MV-4-11 (cell line): ENCODE results near the gene TBC1D32.
A peak's percentile ranks its signal among the peaks of the same experiment; 100 is the strongest.
"Not testable (repeated sequence)": the region's sequence is repeated elsewhere in the genome, so short reads cannot be mapped to it uniquely, and the experiment has no call there.

Experiments used
- DNase-seq: peaks from one replicate; lab custom pipeline; 2025; lab: John Stamatoyannopoulos, UW

TBC1D32 gene

GRCh38 chr6:121213341-121213740 lies 120.9 kb downstream of the TBC1D32 start:
- DNase-seq: not testable (repeated sequence)

- no peak for DNase-seq
Observed at GRCh38 chr6:121210943-121211342, 123.3 kb downstream of the TBC1D32 start.

GRCh38 chr6:121205569-121205968 lies 128.7 kb downstream of the TBC1D32 start:
- DNase-seq: no peak

GRCh38 chr6:121201105-121201504 lies 133.2 kb downstream of the TBC1D32 start:
- peak; percentile 3 for DNase-seq

- DNase-seq: not testable (repeated sequence)
Observed at GRCh38 chr6:121196042-121196441, 138.2 kb downstream of the TBC1D32 start.

- no peak for DNase-seq
Observed at GRCh38 chr6:121190122-121190521, 144.2 kb downstream of the TBC1D32 start.

- no peak for DNase-seq
Observed at GRCh38 chr6:121188356-121188755, 145.9 kb downstream of the TBC1D32 start.

GRCh38 chr6:121187833-121188200 lies 146.5 kb downstream of the TBC1D32 start:
- DNase-seq: no peak

- DNase-seq: no peak
Observed at GRCh38 chr6:121187200-121187832, 147.0 kb downstream of the TBC1D32 start.

- no peak for DNase-seq
Observed at GRCh38 chr6:121183742-121184141, 150.5 kb downstream of the TBC1D32 start.

- DNase-seq: no peak
Observed at GRCh38 chr6:121175827-121176226, 158.5 kb downstream of the TBC1D32 start.

- DNase-seq: not testable (repeated sequence)
Observed at GRCh38 chr6:121172451-121172850, 161.8 kb downstream of the TBC1D32 start.

GRCh38 chr6:121171879-121172278 lies 162.4 kb downstream of the TBC1D32 start:
- no peak for DNase-seq

GRCh38 chr6:121161886-121162285 lies 172.4 kb downstream of the TBC1D32 start:
- no peak for DNase-seq

- DNase-seq: no peak
Observed at GRCh38 chr6:121160276-121160675, 174.0 kb downstream of the TBC1D32 start.

- DNase-seq: no peak
Observed at GRCh38 chr6:121158891-121159290, 175.4 kb downstream of the TBC1D32 start.

- no peak for DNase-seq
Observed at GRCh38 chr6:121158438-121158837, 175.8 kb downstream of the TBC1D32 start.

GRCh38 chr6:121157906-121158305 lies 176.4 kb downstream of the TBC1D32 start:
- DNase-seq: no peak

- no peak for DNase-seq
Observed at GRCh38 chr6:121143476-121143875, 190.8 kb downstream of the TBC1D32 start.

GRCh38 chr6:121142093-121142492 lies 192.2 kb downstream of the TBC1D32 start:
- no peak for DNase-seq

GRCh38 chr6:121135425-121135824 lies 198.9 kb downstream of the TBC1D32 start:
- no peak for DNase-seq

GRCh38 chr6:121134922-121135321 lies 199.4 kb downstream of the TBC1D32 start:
- no peak for DNase-seq

GRCh38 chr6:121124600-121124999 lies 209.7 kb downstream of the TBC1D32 start:
- DNase-seq: no peak

- no peak for DNase-seq
Observed at GRCh38 chr6:121112356-121112755, 221.9 kb downstream of the TBC1D32 start.
